HepG2 (cell line): ENCODE data around the gene UBE2O. TPM values are rescaled to one million over a fixed set of nuclear protein-coding genes. Genes with fewer than 3 reads are reported as not detected.

Experiments used
- ATAC-seq: fragments of 200-7000 bp; cut with Tn5 transposase; 3 replicates; pipeline ENCODE4 v1.9.1; 2020; ENCODE audit warnings: mild to moderate bottlenecking, moderate library complexity
- BruUV-seq: library from RNA; stranded (reverse); fragments of 400-500 nt; replicated peaks from 2 replicates; lab custom pipeline; 2021; lab: Mats Ljungman, UMichigan
- CTCF ChIA-PET: fragments of 300-600 bp; formaldehyde crosslinking; extraction: SDS; loops from one replicate; lab custom pipeline; 2021; ENCODE audit warnings: low total read pairs, inconsistent platforms, low intra/inter-chr PET ratio; lab: Yijun Ruan, JAX
- POLR2A ChIA-PET: fragments of 350-600 bp; sonication (Branson Sonifier 250); formaldehyde crosslinking; loops from one replicate; lab custom pipeline; 2020; ENCODE audit warnings: antibody characterized with exemption, inconsistent platforms; lab: Yijun Ruan, JAX
- DNase-seq: peaks from one replicate; pipeline ENCODE4 v3.0.0-alpha.2; 2015; ENCODE audit warnings: low spot score
- FAIRE-seq: peaks from 3 replicates; lab custom pipeline; 2011; peaks lifted over from hg19 to GRCh38; lab: Jason Lieb, UNC
- H2AFZ ChIP-seq: one replicate; pipeline ENCODE4 v1.6.1; 2011; ENCODE audit warnings: low read length, inconsistent platforms
- H3K27ac ChIP-seq: fragments of 300-600 bp; 3 replicates; pipeline ENCODE4 v1.8.0; 2011; ENCODE audit warnings: mixed run types, mild to moderate bottlenecking, mixed read lengths, low read length, inconsistent platforms; ENCODE audit not compliant: insufficient read depth; ENCODE audit errors: extremely low read length
- H3K27me3 ChIP-seq, 2 experiments: fragments of 200-600 bp in 1 of 2; 2 replicates in 1 of 2; 3 replicates in 1 of 2; pipeline versions ENCODE4 v1.6.0 to v1.8.0; 2011; ENCODE audit warnings: low read length in 2 of 2, mild to moderate bottlenecking in 2 of 2, moderate library complexity in 2 of 2, inconsistent platforms in 1 of 2; ENCODE audit not compliant: insufficient read depth in 2 of 2, control insufficient read depth in 1 of 2
- H3K36me3 ChIP-seq, 2 experiments: fragments of 200-600 bp in 1 of 2; replicated peaks in 1 of 2; 2 replicates in 1 of 2; 3 replicates in 1 of 2; pipeline versions ENCODE4 v1.5.1 to v1.8.0; 2011; ENCODE audit warnings: low read length in 2 of 2, inconsistent platforms in 1 of 2; ENCODE audit not compliant: insufficient read depth in 2 of 2, control insufficient read depth in 1 of 2
- H3K4me1 ChIP-seq: 2 replicates; pipeline ENCODE4 v1.5.1; 2012; ENCODE audit warnings: low read length, inconsistent platforms; ENCODE audit not compliant: insufficient read depth
- H3K4me2 ChIP-seq: 2 replicates; pipeline ENCODE4 v1.6.0; 2011; ENCODE audit warnings: low read depth, low read length, inconsistent platforms
- H3K4me3 ChIP-seq, 3 experiments: fragments of 200-600 bp in 1 of 3; sonication (generic), shearing (Covaris generic) in 1 of 3; replicated peaks in 1 of 3; 2 replicates each; pipeline ENCODE4 v1.5.1; 2011 to 2016; ENCODE audit warnings: low read length in 3 of 3, inconsistent platforms in 2 of 3, low read depth in 2 of 3, mild to moderate bottlenecking in 2 of 3, control low read depth in 1 of 3, mixed read lengths in 1 of 3; ENCODE audit not compliant: insufficient read depth in 1 of 3
- H3K79me2 ChIP-seq: one replicate; pipeline ENCODE4 v1.6.1; 2011; ENCODE audit warnings: low read length, inconsistent platforms; ENCODE audit not compliant: insufficient read depth
- H3K9ac ChIP-seq: 2 replicates; pipeline ENCODE4 v1.6.0; 2011; ENCODE audit warnings: mild to moderate bottlenecking, low read depth, low read length, inconsistent platforms; ENCODE audit not compliant: insufficient read depth
- H3K9me3 ChIP-seq: 2 replicates; pipeline ENCODE4 v1.5.1; 2012; ENCODE audit warnings: mild to moderate bottlenecking, low read length
- H4K20me1 ChIP-seq: 2 replicates; pipeline ENCODE4 v1.6.0; 2011; ENCODE audit warnings: inconsistent platforms, mild to moderate bottlenecking, low read length, moderate library complexity; ENCODE audit not compliant: insufficient read depth
- AGO1 ChIP-seq: fragments of 200-400 bp; formaldehyde crosslinking; IDR thresholded peaks from 2 replicates; pipeline ENCODE4 v1.6.1; 2017; ENCODE audit warnings: mild to moderate bottlenecking, low read depth, low read length, moderate library complexity; ENCODE audit not compliant: poor library complexity, severe bottlenecking
- CCAR2 ChIP-seq: fragments of 200-400 bp; formaldehyde crosslinking; optimal IDR thresholded peaks from 2 replicates; pipeline ENCODE3; 2018; ENCODE audit warnings: low read depth, mild to moderate bottlenecking, low read length, moderate library complexity
- EHMT2 ChIP-seq: fragments of 200-600 bp; sonication (generic); IDR thresholded peaks from 2 replicates; pipeline ENCODE4 v1.7.0; 2017; ENCODE audit warnings: antibody characterized with exemption, low read depth, low read length, borderline replicate concordance
- FOSL1 ChIP-seq: sonication (generic); formaldehyde crosslinking; IDR thresholded peaks from 2 replicates; pipeline ENCODE4 v1.9.0; 2021; ENCODE audit warnings: missing genetic modification reagents, borderline replicate concordance
- HDAC1 ChIP-seq: sonication (generic); formaldehyde crosslinking; IDR thresholded peaks from 2 replicates; pipeline ENCODE4 v1.5.1; 2020; ENCODE audit warnings: mild to moderate bottlenecking, missing genetic modification reagents
- HNRNPH1 ChIP-seq: fragments of 200-400 bp; formaldehyde crosslinking; optimal IDR thresholded peaks from 2 replicates; pipeline ENCODE3; 2017; ENCODE audit warnings: mild to moderate bottlenecking, low read depth, low read length
- MYPOP ChIP-seq: sonication (generic); formaldehyde crosslinking; IDR thresholded peaks from 2 replicates; pipeline ENCODE4 v1.8.1; 2023; ENCODE audit warnings: mild to moderate bottlenecking, moderate library complexity, missing genetic modification reagents
- SOX6 ChIP-seq, 2 experiments: fragments of 450-650 bp in 1 of 2; sonication (generic) in 1 of 2; formaldehyde crosslinking in 1 of 2; IDR thresholded peaks; 2 replicates each; pipeline versions ENCODE4 v1.4.0 to v1.6.1; 2017 to 2020; ENCODE audit warnings: antibody characterized with exemption in 1 of 2, mild to moderate bottlenecking in 1 of 2, missing genetic modification reagents in 1 of 2
- SRSF4 ChIP-seq: fragments of 200-400 bp; formaldehyde crosslinking; IDR thresholded peaks from one replicate; pipeline ENCODE4 v1.6.1; 2018; ENCODE audit warnings: mild to moderate bottlenecking, low read depth, low read length, moderate library complexity; ENCODE audit not compliant: poor library complexity, severe bottlenecking
- TBL1XR1 ChIP-seq: fragments of 150-350 bp; IDR thresholded peaks from 2 replicates; pipeline ENCODE4 v1.6.1; 2014; ENCODE audit warnings: borderline replicate concordance, low read length; ENCODE audit not compliant: partially characterized antibody
- ZNF589 ChIP-seq: sonication (generic); formaldehyde crosslinking; conservative IDR thresholded peaks from 2 replicates; pipeline ENCODE4 v1.8.0; 2022; ENCODE audit warnings: mild to moderate bottlenecking, moderate library complexity, missing genetic modification reagents
- ZNF775 ChIP-seq: sonication (generic); formaldehyde crosslinking; IDR thresholded peaks from 2 replicates; pipeline ENCODE4 v1.4.0; 2020; ENCODE audit warnings: missing genetic modification reagents, mild to moderate bottlenecking, moderate library complexity, borderline replicate concordance
- WGBS: methylation state at CpG from one replicate; pipeline ENCODE4 v1.1.6; 2017; ENCODE audit warnings: low lambda C conversion rate; 5-methylcytosine and 5-hydroxymethylcytosine counted together
- in situ Hi-C: cut with HindIII; loops from 2 replicates; pipeline ENCODE4 v1.10.0; 2017; ENCODE audit warnings: low pct_unique_long_range_greater_than_20kb; ENCODE audit not compliant: extremely low pct_ligation_motif_present
- intact Hi-C: fragments of 100-400 bp; cut with micrococcal nuclease; formaldehyde crosslinking; loops from one replicate; pipeline ENCODE4 v1.10.0; 2022; ENCODE audit not compliant: unreplicated experiment
- polyA plus RNA-seq, 8 experiments: library from polyadenylated mRNA; depleted of rRNA in 3 of 8; stranded (reverse) in 7 of 8; unstranded in 1 of 8; fragments of >200 nt; fragmentation: Illumina TruSeq in 4 of 8; extraction: Trizol in 4 of 8; gene quantifications; 2 replicates each; pipeline versions ENCODE4 v1.2.1 to v1.2.3, GENCODE V29; 2011 to 2016; ENCODE audit warnings: low read depth in 4 of 8, missing spikeins in 1 of 8, mixed read lengths in 1 of 8; ENCODE audit not compliant: insufficient read depth in 1 of 8
- total RNA-seq, 5 experiments: library from RNA; depleted of rRNA; stranded (reverse); fragments of >200 nt; fragmentation: Illumina TruSeq; extraction: Trizol; gene quantifications; 2 replicates each; pipeline ENCODE4 v1.2.3, GENCODE V29; 2016; ENCODE audit warnings: low read depth in 1 of 5

Gene UBE2O
- total and polyA plus RNA-seq, 2 of the 13 experiments (the other 11 are each of a cell fraction or from before 2014, with no cell fraction given) = 21.5 to 23.5 TPM

GRCh38 chr17:76422860-76423259 lies 30.1 kb downstream of the UBE2O start:
- POLR2A ChIA-PET = no interaction called here
- Histone ChIP-seq H3K27me3 (no peaks in the 10 kb centered on the region), H3K9ac (no peak overlapping the region), H3K4me3 (no peak overlapping the region), H3K4me2 (no peak overlapping the region), H3K36me3 (peaks cover 6 to 13% of the 10 kb centered on the region in 2 experiments; a peak in 4 of 5 replicates), H2AFZ (no peak overlapping the region), H4K20me1 (peaks cover 26% of the 10 kb centered on the region; the same call in 1 of the 2 replicates), H3K4me1 (peaks cover 5% of the 10 kb centered on the region; the same call in 1 of the 2 replicates), H3K9me3 (no peaks in the 10 kb centered on the region)
- no peak for TF ChIP-seq SRSF4
- TF ChIP-seq HNRNPH1 = no peak
- no peak for TF ChIP-seq MYPOP
- TF ChIP-seq HDAC1 (CRISPR knock-in tag) = no peak
- TF ChIP-seq FOSL1 = no peak
- no peak for TF ChIP-seq CCAR2
- TF ChIP-seq AGO1 = no peak
- TF ChIP-seq ZNF775 (CRISPR knock-in tag) = no peak
- TF ChIP-seq EHMT2 = no peak
- no peak for TF ChIP-seq SOX6 (IDR thresholded peaks at IDR 0.05)
- TF ChIP-seq SOX6 (CRISPR knock-in tag; IDR thresholded peaks at IDR 0.05) = no peak
- no peak for TF ChIP-seq TBL1XR1
- TF ChIP-seq ZNF589 (CRISPR knock-in tag) = no peak
- TF ChIP-seq, all 625 proteins: peak for 0
- Histone ChIP-seq H3K27ac (no peak overlapping the region), H3K79me2 (peaks cover 72% of the 10 kb centered on the region)
- CTCF ChIA-PET = no interaction called here
- BruUV-seq = no TSS peak
- no peak for DNase-seq
- intact Hi-C loops = no loop called here
- no peak for ATAC-seq
- in situ Hi-C loops = no loop called here
- WGBS = 89% methylated on average over 6 of the region's 6 CpGs
- FAIRE-seq = no peak
